GM12874 (cell line): ENCODE results near the gene MIOS.

Experiments
- CTCF ChIP-seq: IDR thresholded peaks from 2 replicates; pipeline ENCODE4 v1.5.1; 2011; ENCODE audit warnings: low read depth, mild to moderate bottlenecking, control low read depth, low read length, moderate library complexity; ENCODE audit not compliant: insufficient read depth

Gene MIOS

GRCh38 chr7:7565018-7565680 is 1.5 kb upstream of the MIOS start:
- TF ChIP-seq CTCF = no peak

- TF ChIP-seq CTCF = no peak
These were observed 686 bp upstream of the MIOS start for GRCh38 chr7:7565746-7566650.

GRCh38 chr7:7567898-7568531 is 1.3 kb downstream of the MIOS start:
- TF ChIP-seq CTCF = no peak

GRCh38 chr7:7568553-7568952 is 1.9 kb downstream of the MIOS start:
- TF ChIP-seq CTCF = no peak

GRCh38 chr7:7569081-7569527 is 2.4 kb downstream of the MIOS start:
- no peak for TF ChIP-seq CTCF

GRCh38 chr7:7569615-7570014 is 2.9 kb downstream of the MIOS start:
- no peak for TF ChIP-seq CTCF

- TF ChIP-seq CTCF = no peak
These were observed 3.9 kb downstream of the MIOS start for GRCh38 chr7:7570584-7570983.
